Hair follicular keratinocyte (primary cell): ENCODE data around the gene ATP6V1G1. TPM values are rescaled to one million over a fixed set of nuclear protein-coding genes. Genes with fewer than 3 reads are reported as not detected.

Experiments used
- total RNA-seq: library from RNA; depleted of rRNA; stranded (reverse); fragments of >200 nt; gene quantifications from 2 replicates; pipeline ENCODE4 v1.2.3, GENCODE V29; 2015

Gene ATP6V1G1
- 135 and 149 TPM in 2 replicates for total RNA-seq

GRCh38 chr9:114587345-114588202 lies at the start of gene ATP6V1G1:
TSS of gene ATP6V1G1 (plus strand) at chr9:114587769. CDS start at chr9:114587839, 70 bp downstream.

Other genes starting within 250 kb of the ATP6V1G1 start
- gene AKNA, start 199.8 kb upstream of the ATP6V1G1 start, total RNA-seq, result 4.2 and 4.9 TPM in 2 replicates
- gene WHRN, start 82.3 kb upstream of the ATP6V1G1 start, total RNA-seq, result 2.1 and 3.7 TPM in 2 replicates
- gene TMEM268, start 23.5 kb downstream of the ATP6V1G1 start, total RNA-seq, result 4.9 and 8.4 TPM in 2 replicates
- not detected in 2 replicates for gene TEX53, start 70.0 kb downstream of the ATP6V1G1 start, total RNA-seq
- not detected in 2 replicates for gene TEX48, start 94.4 kb downstream of the ATP6V1G1 start, total RNA-seq
- 1.3 and 1.6 TPM in 2 replicates for gene TNFSF15, start 218.3 kb downstream of the ATP6V1G1 start, total RNA-seq